RKO (cell line): ENCODE data around the gene CFL1.
A peak's percentile ranks its signal among the peaks of the same experiment; 100 is the strongest.

Experiments used
- DNase-seq: peaks from one replicate; pipeline ENCODE4 v3.0.0-alpha.2; 2016; ENCODE audit warnings: low spot score

Gene CFL1

DNA sequence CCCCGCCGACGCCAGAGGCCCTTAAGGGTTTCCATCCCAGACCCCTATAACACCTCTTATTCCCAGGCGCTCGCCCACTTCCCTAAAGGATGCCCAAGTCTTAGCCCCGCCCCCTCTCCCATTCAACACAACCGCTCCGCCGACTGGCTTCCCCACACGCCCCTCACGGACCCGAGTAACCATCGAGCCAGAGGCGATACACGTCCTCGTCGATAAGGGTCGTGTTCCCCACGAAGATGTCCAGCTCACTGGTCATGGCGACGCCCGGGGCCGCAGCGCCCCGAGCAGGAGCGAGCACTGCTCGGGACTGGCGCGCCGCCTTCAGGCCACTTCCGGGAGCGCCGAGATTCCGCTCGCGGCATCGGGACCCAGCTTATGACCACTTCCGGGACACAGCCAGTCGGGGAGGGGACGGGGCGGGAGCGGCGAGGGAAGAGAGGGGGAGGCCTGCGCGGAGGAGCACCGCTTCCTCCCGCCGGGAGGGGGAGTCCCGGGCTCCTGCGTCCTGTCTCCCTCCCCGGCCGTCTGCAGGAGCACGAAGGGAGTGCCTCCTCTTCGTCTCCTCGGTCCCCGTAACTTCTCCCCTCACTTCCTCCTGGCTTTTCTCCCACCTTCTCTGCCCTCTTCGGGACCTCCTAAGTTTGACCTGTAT, 30.3 kb upstream of the CFL1 start, which contains the start of gene FIBP:
TSS of gene FIBP (minus strand) at position 309 of the 652 bp plus-strand sequence. CDS start at position 256, 53 bp downstream.
- DNase-seq = peak; percentile 97

DNA sequence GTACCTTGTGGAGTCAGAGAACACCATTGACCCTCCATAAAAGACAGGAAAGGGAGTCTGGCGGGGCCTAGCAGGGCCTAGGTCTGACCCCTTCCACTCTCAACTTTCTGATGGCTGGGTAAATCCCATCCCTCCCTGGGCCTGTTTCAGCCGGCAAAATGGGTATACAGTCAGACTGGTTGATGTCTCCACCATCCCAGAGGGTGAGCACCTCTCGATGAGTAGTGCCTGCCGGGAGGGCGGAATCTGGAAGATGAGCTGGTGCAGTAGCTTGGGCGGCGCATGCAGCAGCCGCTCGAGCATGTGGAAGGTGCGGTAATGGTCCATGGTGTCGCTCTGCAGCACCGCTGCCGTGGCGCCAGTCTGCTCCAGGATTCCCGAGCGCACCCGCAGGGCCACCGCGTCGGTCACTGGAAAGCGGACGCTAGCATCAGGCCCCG, 29.8 kb upstream of the CFL1 start:
- peak; percentile 85 for DNase-seq

DNA sequence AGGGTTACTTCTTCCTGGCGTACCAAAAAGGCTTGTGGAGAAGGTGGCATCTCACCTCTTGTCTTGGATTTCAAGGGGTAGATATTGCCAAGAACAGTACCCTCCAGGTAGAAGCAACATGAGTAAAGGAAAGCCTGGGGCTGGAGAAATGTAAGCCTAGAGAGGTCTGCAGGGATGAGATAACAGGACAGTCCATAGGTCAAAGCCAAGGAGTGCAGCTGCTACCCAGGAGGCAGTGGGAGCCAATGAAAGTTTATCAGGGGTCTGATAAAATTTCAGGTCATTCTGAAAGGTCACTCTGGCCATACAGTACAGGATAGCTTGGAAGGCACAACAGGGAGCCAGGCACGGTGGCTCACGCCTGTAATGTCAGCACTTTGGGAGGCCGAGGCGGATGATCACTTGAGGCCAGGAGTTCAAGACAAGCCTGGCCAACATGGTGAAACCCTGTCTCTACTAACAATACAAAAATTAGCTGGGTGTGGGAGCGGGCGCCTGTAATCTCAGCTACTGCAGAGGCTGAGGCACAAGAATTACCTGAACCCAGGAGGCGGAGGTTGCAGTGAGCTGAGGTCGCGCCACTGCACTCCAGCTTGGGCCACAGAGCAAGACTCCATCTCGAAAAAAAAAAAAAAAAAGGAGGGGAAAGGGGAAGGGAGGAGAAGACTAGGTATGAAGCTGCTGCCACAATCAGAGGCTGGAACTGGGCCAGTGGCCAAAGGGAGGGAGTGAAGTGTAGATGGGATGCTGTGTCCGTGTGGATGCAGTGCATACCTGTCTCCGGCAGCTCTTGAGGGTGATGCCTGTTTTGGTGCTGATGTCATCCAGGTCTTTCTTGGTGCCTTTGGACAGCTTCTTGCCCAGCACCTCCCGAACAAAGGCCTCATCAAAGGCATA, 29.1 kb upstream of the CFL1 start:
- DNase-seq = no peak

DNA sequence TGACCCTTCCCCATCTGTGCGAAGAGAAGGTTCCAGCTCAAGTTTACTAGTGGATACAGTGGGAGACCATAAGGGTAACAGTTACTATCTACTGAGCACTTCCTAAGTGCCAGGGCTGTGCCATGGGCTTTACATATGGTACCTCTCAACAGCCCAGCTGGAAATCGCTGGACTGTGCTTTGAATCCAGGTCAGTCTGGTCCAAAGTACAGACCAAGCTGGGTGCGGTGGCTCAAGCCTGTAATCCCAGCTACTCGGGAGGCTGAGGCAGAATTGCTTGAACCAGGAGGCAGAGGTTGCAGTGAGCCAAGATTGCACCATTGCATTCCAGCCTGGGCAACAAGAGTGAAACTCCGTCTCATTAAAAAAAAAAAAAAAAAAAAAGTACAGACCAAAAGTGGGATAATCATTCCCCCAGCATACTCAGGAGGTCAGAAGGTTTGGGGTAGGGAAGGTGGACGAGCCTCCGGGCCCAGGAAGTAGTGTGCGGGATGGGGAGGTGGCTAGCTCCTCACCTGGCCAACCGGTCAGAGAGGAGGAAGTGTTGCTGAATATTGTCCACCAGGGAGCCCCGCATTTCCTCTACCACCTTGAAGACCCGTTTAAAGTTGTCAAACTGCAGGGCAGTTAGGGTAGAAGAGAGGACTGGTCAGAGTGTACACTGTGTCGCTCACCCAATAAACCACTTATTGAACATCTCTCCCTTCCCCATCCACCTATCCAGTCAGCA, 28.0 kb upstream of the CFL1 start:
- DNase-seq = no peak

DNA sequence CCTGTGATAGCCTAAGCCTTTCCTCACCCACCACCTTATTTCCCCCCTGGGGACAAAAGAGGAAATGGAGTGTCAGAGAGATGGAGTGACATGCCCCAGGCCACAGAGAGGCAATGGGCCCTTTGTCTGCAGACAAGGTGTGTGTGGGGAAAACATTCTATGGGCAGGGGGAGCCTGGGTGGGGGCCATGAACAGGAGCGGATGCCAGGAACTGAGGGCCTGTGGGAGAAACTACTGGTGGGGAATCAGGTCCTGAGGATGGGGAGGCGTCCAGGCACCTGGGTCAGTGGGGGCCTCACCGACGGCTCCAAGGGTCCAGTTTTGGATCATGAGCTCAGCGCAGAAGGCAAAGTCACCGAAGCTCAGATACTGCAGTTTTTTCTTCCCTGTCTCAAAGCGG, 27.3 kb upstream of the CFL1 start:
- no peak for DNase-seq

DNA sequence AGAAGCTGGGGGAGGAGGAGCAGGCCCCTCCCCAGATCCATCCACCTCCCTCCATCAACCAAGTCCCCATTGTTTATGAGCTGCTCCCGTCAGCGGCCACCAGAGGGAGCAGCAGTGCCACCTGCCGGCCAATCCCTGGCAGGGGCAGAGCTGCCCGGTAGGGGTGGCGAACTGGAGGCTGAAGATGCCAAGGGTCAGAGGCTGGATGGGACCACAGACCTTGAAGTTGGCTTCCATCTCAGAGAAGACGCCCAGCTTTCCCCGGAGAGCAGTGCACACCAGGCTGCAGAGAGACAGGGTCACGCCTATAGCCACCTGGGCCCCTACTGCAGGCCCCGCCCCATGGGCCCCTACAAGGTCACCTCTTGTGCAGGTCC, 26.7 kb upstream of the CFL1 start:
- DNase-seq = peak; percentile 79

DNA sequence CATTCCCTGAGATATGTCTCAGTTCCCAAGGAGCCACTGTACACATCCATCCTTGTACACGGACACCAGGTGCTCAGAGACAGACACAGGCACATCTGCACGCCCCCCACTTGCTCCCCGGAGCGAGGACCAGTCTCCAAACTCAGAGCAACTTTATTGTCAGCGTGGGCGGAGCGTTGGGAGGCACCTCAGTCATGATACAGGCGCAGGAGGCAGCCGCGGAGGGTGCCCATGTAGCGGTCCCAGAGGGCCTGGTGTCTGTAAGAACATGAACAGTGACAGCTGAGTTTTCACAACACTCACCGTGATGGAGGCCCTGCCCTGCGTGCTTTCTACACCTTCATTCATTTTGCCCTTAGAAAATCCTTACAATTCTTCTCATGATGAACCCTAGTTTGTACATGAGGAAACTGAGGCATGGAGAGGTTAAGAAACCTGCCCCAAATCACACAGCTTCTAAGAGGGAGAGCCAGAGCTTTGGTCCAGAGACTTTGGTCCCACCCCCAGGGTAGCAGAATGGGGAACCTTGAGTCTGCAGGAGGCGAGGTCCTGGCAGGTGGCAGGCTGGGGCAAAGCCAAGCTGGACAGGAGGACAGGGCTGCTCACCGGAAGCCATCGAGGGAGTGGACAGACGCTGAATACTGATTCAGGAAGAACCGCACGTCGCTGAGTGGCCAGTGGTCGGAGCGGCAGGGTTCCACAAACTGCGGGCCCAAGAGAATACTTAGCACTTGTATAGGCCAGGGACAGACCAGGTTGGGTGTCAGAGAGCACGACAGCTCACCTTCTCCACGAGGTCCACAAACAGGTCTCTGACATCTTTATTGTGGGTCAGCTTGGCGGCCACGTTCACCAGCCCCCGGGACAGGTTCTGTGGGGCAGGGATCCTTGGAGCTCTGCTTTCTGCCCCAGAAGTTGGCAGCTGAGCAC, 26.1 kb upstream of the CFL1 start:
- DNase-seq = no peak

DNA sequence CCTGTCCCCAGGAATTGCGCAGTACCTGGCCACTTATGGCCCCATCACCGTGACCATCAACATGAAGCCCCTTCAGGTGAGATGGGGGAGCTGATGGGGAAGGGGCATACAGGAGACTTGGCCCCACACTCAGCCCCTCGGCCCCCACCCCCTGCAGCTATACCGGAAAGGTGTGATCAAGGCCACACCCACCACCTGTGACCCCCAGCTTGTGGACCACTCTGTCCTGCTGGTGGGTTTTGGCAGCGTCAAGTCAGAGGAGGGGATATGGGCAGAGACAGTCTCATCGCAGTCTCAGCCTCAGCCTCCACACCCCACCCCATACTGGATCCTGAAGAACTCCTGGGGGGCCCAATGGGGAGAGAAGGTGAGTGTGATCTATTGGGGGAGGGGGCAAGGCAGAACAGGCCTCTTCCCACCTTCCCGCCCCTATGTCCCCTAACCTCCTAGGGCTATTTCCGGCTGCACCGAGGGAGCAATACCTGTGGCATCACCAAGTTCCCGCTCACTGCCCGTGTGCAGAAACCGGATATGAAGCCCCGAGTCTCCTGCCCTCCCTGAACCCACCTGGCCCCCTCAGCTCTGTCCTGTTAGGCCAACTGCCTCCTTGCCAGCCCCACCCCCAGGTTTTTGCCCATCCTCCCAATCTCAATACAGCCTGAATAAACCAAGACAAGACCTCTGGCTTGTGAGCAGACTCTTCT, 25.2 kb upstream of the CFL1 start:
- no peak for DNase-seq

DNA sequence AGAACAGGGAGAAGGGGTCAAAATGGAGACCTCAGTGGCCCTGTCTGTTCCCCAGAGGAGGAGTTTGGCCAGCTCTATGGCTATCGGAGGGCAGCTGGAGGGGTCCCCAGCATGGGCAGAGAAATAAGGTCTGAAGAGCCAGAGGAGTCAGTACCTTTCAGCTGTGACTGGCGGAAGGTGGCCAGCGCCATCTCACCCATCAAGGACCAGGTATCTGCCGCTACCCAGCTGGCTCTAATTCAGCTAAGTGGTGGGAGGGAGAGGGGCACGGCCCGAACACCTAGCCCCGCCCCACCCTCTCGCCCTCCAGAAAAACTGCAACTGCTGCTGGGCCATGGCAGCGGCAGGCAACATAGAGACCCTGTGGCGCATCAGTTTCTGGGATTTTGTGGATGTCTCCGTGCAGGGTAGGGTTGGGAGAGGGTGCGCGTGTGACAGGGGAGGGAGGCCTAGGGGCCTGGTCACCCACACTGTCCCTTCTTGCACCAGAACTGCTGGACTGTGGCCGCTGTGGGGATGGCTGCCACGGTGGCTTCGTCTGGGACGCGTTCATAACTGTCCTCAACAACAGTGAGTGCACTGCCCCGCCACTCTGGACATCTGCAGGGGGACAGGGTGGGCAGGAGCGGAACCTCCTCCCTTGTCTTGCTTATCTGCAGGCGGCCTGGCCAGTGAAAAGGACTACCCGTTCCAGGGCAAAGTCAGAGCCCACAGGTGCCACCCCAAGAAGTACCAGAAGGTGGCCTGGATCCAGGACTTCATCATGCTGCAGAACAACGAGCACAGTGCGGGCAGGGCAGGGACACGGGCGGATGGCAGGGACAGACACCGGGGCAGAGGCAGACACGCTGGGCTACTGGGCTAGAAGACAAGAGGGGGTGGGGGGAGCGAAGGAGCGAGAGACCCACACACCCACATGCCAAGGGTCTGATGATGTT, 24.4 kb upstream of the CFL1 start:
- no peak for DNase-seq

DNA sequence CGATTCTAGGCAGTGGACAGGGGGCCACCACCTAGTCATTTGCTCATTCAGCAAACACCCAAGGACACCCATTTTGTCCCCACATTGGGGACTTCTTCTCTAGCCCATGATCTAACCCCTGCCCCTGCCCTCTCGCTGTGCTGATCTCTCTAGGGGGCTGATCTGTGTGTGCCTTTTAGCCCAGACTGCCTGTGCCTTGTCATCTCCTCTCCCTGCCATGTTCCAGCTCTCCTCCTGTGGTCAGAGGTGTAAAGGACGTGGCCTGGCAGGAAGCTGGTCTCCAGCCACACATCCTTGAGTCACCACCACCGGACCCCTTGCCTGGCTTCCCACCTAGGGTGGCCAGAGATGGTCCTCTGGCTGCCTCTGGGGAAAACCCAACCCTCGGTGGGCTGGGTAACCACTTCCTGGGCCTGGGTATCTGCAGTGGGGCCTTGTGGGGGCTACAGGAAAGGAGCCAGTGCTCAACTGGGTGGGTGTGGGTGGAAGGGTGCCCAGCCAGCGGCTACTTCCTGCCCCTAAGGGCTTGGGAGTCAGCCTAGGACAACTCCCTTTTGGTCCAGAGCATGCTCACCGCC, 23.0 kb upstream of the CFL1 start:
- no peak for DNase-seq

DNA sequence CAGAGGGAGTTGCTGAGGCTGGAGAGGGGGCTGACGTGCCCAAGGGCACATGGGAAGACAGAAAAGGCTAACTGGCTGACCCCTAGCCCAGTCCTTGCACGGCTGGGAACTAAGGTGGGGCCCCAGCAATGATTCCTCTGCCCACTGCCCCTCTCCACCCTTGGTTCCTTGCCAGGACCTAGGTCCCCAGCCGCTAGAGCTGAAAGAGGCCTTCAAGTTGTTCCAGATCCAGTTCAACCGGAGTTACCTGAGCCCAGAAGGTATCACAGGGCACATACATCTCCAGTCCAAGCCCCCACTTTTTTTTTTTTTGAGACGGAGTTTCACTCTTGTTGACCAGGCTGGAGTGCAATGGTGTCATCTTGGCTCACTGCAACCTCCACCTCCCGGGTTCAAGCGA, 22.0 kb upstream of the CFL1 start:
- DNase-seq = no peak

DNA sequence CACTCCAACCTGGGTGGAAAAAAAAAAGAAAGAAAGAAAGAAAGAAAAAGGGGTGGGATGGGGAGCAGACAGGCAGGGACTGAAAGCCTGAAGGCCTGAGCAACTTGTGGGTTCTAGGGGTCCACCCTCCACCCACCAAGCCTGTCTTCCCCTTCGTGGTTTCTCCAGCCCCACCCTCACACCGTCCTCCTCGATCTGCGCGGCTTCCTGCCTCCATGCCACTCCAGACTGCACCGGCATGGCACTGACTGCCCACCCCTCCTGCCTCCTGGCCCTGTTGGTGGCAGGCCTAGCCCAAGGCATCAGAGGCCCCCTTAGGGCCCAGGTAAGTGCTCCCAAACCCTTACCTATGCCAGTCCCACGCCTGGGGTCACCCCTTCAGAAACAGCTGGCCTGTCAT, 21.6 kb upstream of the CFL1 start, which contains the start of gene CTSW:
TSS of gene CTSW (plus strand) at position 221 of the 400 bp plus-strand sequence. CDS start at position 239, 18 bp downstream.
- no peak for DNase-seq

DNA sequence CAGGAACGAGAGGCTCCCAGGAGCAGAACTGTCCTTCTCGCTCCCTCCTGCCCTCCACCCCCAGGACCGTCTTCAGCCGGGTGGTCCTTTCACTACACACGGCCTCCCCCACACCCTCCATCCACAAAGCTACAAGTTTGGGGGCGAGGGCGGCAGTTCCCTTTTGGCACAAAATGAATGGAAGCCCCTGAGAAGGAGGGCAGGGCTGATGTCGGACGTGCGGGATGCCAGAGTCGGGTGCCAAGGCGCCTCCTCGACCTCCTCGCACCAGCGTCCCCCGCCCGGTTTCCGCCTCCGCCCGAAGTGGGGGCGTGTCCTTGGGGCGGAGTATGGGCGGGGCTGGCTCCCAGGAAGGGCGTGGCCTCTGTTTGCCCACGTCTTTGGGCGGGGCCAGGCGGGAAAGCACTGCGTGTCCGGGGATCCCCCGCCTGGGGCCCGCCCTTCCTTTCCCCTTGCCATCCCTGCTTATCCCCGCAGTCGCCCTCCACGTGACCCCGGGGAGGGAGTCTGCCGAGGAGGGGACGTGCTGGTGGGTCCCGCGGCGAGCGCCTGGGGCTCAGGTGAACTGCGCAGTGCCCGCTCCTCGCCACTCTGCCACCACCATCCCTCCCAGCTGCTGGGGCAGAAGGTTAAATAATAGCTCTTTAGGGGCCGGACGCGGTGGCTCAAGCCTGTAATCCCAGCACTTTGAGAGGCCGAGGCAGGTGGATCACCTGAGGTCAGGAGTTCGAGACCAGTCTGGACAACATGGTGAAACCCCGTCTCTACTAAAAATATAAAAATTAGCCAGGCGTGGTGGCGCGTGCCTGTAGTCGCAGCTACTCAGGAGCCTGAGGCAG, 15.6 kb upstream of the CFL1 start:
- DNase-seq = peak; percentile 88

DNA sequence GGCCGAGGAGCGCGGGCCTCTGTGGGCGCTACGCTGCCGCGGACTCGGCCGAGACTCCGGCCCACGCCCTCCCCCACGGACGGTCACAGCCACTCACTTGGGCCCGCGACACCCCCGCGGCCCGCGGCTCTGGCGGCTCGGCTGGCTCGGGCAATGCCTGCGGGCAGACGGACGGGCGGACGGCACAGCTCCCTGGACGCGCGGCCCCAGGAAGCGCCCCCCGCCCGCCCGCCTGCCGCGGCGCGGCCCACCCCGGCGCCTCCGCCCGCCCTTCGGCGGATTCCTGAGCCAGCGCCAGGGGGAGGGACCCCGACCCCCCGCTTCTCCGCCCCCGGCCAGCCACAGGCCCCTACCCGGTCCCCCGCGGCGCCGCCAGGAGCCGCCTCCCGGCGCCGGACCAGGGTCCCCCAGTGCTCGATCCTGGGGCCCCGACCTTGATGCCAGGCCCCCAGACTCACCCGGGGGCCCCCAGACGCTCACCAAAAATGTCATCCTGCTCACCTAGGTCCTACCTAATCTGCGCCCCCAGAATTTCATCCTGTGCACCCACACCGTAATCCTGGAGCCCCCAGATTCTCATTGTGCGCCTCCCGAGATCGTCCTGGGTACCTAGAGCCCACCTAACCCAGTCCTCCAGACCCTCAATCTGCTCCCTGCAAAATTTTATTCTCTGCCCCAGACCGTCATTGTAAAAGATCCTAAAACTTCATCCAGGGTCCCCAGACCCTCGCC, 14.8 kb upstream of the CFL1 start, which contains the start of gene EFEMP2:
TSS of gene EFEMP2 (minus strand) at position 215 of the 732 bp plus-strand sequence. CDS start 446 bp downstream, outside the sequence.
- DNase-seq = no peak

DNA sequence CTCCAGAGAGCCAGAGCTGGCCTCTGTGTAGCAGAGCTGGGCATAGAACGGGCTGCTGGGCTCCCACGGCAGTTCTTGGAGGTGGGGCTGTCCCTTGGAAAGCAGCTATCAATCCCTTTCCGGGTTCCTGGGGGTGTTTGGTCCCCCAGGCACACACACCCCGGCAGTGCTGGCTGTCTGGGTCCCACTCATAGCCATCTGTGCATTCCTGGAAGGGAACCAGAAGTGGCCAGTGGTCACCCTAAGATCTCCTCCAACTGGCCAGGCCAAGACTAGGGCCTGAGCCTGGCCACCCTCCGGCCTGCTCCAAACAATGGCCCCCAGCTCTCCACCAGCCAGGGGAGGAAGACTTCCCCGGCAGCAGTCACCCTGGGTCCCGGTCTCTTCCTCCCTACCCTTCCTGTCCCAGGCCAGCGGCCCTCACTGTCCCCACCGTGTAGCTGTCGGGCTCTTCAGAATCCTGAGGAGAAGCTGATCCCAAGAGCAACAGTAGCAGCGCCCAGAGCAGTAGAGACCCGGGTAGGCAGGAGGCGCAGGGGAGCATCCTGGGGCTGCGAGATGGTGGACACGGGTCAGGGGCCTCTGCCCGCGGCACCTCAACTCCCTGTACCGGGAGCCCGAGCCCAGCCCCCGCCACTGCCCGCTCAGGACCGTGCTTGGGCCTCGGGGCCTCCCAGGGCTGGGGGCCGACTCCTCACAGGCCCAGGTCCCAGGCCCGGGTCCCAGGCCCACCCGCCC, 14.0 kb upstream of the CFL1 start:
- no peak for DNase-seq
